Neural crest cell (in vitro differentiated cells): ENCODE data around the gene CLCA1. TPM values are rescaled to one million over a fixed set of nuclear protein-coding genes. Genes with fewer than 3 reads are reported as not detected.

Source experiments
- DNase-seq: peaks from one replicate; pipeline ENCODE4 v3.0.0; 2021; ENCODE audit warnings: low read depth, mixed read lengths, low spot score
- H3K27ac Mint-ChIP-seq: one replicate; pipeline ENCODE4 v1.8.0; 2021; ENCODE audit warnings: mild to moderate bottlenecking, mixed read lengths; ENCODE audit not compliant: unreplicated experiment
- H3K27me3 Mint-ChIP-seq: 2 replicates; pipeline ENCODE4 v1.8.0; 2021; ENCODE audit warnings: low read depth, mild to moderate bottlenecking, mixed read lengths
- H3K36me3 Mint-ChIP-seq: 2 replicates; pipeline ENCODE4 v1.8.0; 2021; ENCODE audit warnings: low read depth, mild to moderate bottlenecking, mixed read lengths
- H3K4me1 Mint-ChIP-seq: 2 replicates; pipeline ENCODE4 v1.8.0; 2021; ENCODE audit warnings: mixed read lengths
- H3K4me3 Mint-ChIP-seq: one replicate; pipeline ENCODE4 v1.8.0; 2021; ENCODE audit warnings: mild to moderate bottlenecking, mixed read lengths
- H3K9me3 Mint-ChIP-seq: 2 replicates; pipeline ENCODE4 v1.8.0; 2021; ENCODE audit warnings: mixed read lengths
- CTCF ChIP-seq: fragments of 200-600 bp; sonication (generic); conservative IDR thresholded peaks from 2 replicates; pipeline ENCODE4 v1.5.0; 2021; ENCODE audit warnings: antibody characterized with exemption, mild to moderate bottlenecking
- total RNA-seq: library from RNA; stranded (reverse); gene quantifications from 2 replicates; pipeline ENCODE4 v1.2.1, GENCODE V29; 2021

Gene CLCA1
- total RNA-seq, 1 donor from 2014 or later: not detected

- TF ChIP-seq CTCF: no peak
- no peaks in the 10 kb centered on the region for H3K27me3 Mint-ChIP-seq
- H3K4me3 Mint-ChIP-seq: no peak overlapping the region
- H3K9me3 Mint-ChIP-seq: peaks cover 3% of the 10 kb centered on the region
- no peak for DNase-seq
- no peaks in the 10 kb centered on the region for H3K36me3 Mint-ChIP-seq
- no peaks in the 10 kb centered on the region for H3K4me1 Mint-ChIP-seq
- no peak overlapping the region for H3K27ac Mint-ChIP-seq
Measured at GRCh38 chr1:86520789-86521521, 52.2 kb downstream of the CLCA1 start.

GRCh38 chr1:86521522-86521891, 52.8 kb downstream of the CLCA1 start:
- Mint-ChIP-seq H3K36me3 (no peaks in the 10 kb centered on the region), H3K4me3 (no peak overlapping the region), H3K27ac (no peak overlapping the region), H3K27me3 (no peaks in the 10 kb centered on the region), H3K4me1 (no peaks in the 10 kb centered on the region), H3K9me3 (peaks cover 3% of the 10 kb centered on the region)
- TF ChIP-seq CTCF: no peak
- DNase-seq: no peak

- peaks cover 3% of the 10 kb centered on the region for H3K9me3 Mint-ChIP-seq
- no peak overlapping the region for H3K27ac Mint-ChIP-seq
- no peaks in the 10 kb centered on the region for H3K27me3 Mint-ChIP-seq
- H3K36me3 Mint-ChIP-seq: no peaks in the 10 kb centered on the region
- DNase-seq: no peak
- no peaks in the 10 kb centered on the region for H3K4me1 Mint-ChIP-seq
- no peak overlapping the region for H3K4me3 Mint-ChIP-seq
- TF ChIP-seq CTCF: no peak
Measured at GRCh38 chr1:86522240-86522639, 53.5 kb downstream of the CLCA1 start.

GRCh38 chr1:86523670-86524354, 55.1 kb downstream of the CLCA1 start:
- H3K27me3 Mint-ChIP-seq: no peaks in the 10 kb centered on the region
- no peak overlapping the region for H3K27ac Mint-ChIP-seq
- H3K9me3 Mint-ChIP-seq: peaks cover 3% of the 10 kb centered on the region
- no peak for TF ChIP-seq CTCF
- no peaks in the 10 kb centered on the region for H3K36me3 Mint-ChIP-seq
- DNase-seq: no peak
- H3K4me3 Mint-ChIP-seq: no peak overlapping the region
- no peaks in the 10 kb centered on the region for H3K4me1 Mint-ChIP-seq

- no peak for DNase-seq
- H3K27me3 Mint-ChIP-seq: no peaks in the 10 kb centered on the region
- H3K27ac Mint-ChIP-seq: no peak overlapping the region
- H3K36me3 Mint-ChIP-seq: no peaks in the 10 kb centered on the region
- no peak for TF ChIP-seq CTCF
- H3K9me3 Mint-ChIP-seq: peaks cover 3% of the 10 kb centered on the region
- H3K4me3 Mint-ChIP-seq: no peak overlapping the region
- no peaks in the 10 kb centered on the region for H3K4me1 Mint-ChIP-seq
Measured at GRCh38 chr1:86527306-86527705, 58.6 kb downstream of the CLCA1 start.
